Vagina (tissue), 2 donors: Measurements from ENCODE around the gene GNGT2.

Experiments
- CTCF ChIP-seq, 3 experiments: fragments of 450-650 bp in 2 of 3; fragments of 200-600 bp in 1 of 3; sonication (generic) in 1 of 3; IDR thresholded peaks; one replicate each; pipeline ENCODE4 v1.5.1; 2017 to 2019; ENCODE audit warnings: antibody characterized with exemption in 3 of 3, mild to moderate bottlenecking in 2 of 3, moderate library complexity in 2 of 3
- POLR2A ChIP-seq, 2 donors: fragments of 450-650 bp; IDR thresholded peaks; one replicate each; pipeline ENCODE4 v1.6.1; 2017; ENCODE audit warnings: antibody characterized with exemption in 2 of 2, mild to moderate bottlenecking in 2 of 2, moderate library complexity in 2 of 2
- POLR2AphosphoS5 ChIP-seq, 2 donors: sonication (generic); formaldehyde crosslinking; IDR thresholded peaks; one replicate each; pipeline ENCODE4 v1.9.0; 2017; ENCODE audit warnings: antibody characterized with exemption in 2 of 2, mild to moderate bottlenecking in 2 of 2, low read depth in 1 of 2; ENCODE audit not compliant: insufficient read depth in 1 of 2

GRCh38 chr17:49258394-49258793 lies 48.0 kb upstream of the GNGT2 start:
- TF ChIP-seq CTCF (IDR thresholded peaks at IDR 0.05) (no peak), POLR2A (IDR thresholded peaks at IDR 0.05) (no peak), POLR2AphosphoS5 (IDR thresholded peaks at IDR 0.05; ENCODE audit: insufficient read depth in 1 of 2, low read depth in 1 of 2) (no peak)
